Stimulated activated CD4-positive, alpha-beta T cell treated with anti-CD3 and anti-CD28 coated beads, Interleukin-1b, Interleukin-23, amount 100 ng/mL, for 4 hours (primary cell): ENCODE results near the gene TMEM238.
"Not testable (repeated sequence)": the region's sequence is repeated elsewhere in the genome, so short reads cannot be mapped to it uniquely, and the experiment has no call there.

Experiments
- DNase-seq, 2 donors: peaks; one replicate each; pipeline ENCODE4 v3.0.0-alpha.2; 2020; ENCODE audit warnings: low read depth in 2 of 2

TMEM238 gene

GRCh38 chr19:55401390-55401789 lies 17.3 kb upstream of the TMEM238 start:
- not testable (repeated sequence) for DNase-seq

DNA sequence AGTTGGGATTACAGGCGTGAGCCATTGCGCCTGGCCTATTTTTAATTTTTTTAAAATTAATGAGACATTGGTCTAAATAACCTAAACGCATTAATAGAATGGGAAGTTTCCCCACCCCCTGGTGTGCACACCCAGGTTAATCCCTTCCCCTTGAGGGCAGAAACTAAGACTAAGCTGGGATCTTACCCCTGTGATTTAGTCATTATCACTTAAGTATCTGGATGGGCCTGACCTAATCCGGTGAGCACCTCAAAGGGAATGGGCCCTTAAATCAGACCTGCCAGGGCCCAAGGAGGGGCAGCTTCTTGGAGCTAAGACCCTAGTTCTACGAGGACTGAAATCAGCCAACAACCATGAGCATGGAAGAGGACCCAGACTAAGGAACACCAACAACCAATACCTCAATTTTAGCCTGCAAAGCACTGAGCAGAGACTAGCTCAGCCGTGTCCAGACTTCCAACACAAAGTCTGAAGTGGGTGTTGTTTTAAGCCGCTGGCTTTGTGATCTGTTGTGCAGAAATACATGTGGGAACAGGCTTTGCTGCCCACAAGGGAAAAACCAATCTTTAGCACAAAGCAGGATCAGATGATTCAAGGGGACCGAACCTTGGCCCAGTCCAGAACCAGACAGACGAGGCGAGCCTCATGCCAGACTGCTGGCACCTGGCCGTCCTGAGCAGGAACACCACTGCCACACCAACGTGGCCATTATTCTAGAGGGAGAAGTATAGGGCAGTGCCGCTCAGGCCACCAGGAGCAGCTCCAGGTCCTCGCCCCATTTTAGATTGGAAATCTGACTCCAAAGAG lies 16.4 kb upstream of the TMEM238 start:
- DNase-seq: no peak

DNA sequence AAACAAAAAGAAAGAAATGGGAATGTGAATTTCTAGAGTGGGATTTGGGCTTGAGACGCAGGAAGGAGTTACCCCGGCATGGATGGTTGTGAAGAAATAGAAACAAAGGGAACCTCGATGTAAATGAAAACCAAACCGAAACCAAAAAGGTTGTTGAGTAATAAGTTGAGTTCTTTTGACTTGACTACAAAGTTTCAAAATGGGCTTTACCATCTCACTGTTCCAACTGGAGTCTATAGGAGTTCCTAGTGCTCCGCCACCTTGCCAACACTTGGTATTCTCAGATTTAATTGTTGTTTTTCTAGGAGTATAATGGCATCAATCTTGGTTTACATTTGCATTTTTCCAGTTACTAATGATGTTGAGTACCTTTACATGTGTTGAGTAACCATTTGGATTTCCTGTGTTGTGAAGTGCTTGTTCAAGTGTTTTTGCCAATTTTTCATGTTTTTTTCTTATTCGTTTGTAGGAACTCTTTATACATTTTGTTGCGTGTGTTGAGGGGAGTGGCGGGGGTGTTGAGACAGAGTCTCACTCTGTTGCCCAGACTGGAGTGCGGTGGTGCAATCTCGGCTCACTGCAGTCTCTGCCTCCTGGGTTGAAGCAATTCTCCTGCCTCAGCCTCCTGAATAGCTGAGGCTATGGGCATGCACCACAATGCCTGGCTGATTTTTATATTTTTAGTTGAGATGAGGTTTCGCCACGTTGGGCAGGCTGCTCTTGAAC lies 14.3 kb upstream of the TMEM238 start:
- no peak for DNase-seq

DNA sequence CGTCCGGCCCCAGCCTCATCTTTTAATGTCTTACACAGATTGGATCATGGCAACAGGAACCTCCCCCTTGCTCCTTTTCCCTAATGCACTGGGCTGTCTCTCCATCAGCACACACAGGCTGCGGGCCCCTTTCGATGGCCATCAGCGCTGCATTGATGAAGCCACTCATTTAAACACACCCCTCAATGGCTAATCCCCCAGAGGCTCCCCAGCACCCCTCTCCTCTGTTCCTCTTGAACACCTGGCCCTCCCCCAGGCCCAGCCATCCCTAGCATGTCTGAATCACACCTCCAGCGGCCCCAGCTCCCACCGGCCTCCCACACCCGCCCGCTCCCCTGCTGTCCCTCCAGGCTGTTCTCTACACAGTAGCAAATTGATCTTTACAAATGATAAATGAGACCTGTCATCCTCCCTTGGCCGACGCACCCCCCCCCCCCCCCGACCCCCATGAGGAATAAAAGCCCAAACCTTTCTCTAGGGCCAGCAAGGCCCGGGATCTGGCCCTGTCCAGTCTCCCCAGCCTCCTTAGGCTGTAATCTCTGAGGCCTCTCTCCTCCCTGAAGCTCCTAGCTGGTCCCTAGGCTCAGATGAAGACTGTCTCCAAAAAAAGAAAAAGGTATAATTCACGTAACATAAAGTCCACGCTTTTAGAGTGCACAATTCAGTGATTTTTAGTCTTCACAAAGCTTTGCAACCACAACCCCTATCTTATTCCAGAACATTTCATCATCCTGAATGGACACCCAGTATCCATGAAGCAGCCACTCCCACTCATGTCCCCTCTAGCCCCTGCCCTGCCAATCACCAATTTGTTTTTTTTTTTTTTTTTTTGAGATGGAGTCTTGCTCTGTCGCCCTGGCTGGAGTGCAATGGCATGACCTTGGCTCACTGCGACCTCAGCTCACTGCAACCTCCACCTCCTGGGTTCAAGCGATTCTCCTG lies 9.0 kb upstream of the TMEM238 start:
- no peak for DNase-seq

DNA sequence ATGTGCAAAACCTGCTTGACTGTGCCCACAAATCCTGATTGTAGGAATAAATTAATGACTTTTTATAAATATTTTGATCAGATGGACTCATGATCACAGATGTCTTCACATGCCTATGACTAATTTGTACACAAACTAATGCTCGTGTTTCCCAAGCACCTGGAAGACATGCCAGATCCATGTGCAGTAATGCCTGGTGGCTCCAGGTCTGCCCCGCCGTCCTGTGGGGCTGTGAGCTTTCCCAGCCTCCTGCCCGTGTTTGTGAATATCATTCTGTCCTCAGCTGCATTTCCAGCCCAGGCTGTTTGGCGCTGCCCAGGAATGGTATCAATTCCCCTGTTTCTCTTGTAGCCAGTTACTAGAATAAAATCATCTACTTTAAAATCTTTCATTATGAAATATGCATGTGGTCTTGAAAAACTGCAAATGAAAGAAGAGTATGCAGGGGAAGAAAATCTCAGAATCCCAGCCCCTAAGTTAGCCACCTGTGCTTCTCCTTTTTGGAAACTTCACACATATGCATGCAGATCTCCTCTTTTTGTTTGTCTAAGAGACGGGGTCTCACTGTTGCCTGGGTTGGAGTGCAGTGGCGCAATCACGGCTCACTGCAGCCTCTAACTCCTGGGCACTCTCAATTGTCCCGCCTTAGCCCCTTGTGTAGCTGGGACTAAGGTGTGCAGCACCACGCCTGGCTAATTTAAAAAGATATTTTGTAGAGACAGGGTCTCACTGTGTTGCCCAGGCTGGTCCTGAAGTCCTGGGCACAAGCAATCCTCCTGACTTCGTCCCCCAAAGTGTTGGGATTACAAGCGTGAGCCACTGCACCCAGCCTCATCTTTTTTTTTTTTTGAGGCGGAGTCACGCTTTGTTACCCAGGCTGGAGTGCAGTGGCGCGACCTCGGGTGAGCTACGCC lies 7.9 kb upstream of the TMEM238 start:
- DNase-seq: no peak

- no peak for DNase-seq
Measured at GRCh38 chr19:55391191-55391670, 7.1 kb upstream of the TMEM238 start.

DNA sequence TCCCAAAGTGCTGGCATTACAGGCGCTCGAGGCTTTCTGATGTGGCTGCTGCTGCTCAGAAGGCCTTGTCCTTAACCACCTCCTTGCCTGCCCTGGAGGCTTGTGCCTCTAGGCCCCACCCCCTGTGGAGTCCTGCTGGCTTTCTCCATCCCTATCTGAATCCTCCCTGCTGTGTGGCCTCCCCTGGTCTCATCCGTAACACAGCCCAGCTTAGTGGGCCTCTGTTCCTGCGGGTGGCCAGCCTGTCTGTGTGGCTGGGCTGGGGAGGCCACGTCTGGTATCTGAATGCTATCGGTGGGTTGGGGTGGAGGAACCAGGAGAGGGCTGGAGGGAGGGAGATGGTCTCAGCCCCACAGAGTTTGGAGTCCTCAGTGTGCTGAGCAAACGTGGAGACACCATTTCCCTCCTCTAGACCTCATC lies 6.4 kb upstream of the TMEM238 start:
- DNase-seq: no peak

DNA sequence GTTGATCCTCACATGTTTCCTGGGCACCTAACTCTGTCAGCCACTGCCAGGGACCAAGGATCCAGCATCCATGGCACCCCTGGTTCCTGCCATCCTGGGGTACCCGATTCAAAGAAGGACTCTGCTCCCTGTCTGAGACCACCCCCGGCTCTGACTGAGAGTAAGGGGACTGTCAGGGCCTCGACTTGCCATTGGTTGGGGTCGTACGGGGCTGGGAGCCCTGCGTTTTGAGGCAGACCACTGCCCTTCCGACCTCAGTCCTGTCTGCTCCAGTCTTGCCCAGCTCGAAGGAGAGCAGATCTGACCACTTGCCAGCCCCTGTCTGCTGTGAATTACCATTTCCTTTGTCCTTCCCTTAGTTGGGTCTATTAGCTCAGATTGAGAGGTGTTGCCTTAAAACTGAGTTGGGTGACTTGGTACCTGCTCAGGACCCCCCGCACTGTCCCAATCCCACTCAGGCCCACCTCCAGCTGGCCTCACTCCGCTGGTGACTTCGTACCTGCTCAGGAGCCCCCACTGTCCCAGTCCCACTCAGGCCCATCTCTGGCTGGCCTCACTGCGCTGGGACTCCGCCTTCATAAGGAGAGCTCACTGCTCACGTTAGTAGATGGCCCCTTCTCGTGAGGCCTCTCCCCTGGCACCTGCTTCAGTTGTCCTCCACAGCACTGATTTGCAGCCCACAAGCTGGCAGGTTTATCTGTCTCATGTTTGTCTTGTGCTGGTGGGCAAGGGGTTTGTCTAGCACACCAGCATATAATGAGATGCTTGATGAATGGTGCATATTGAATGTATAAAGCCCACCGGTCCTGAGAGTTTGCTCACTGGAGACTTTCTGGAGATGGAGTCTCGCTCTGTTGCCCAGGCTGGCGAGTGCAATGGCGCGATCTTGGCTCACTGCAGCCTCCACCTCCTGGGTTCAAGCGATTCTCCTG lies 5.6 kb upstream of the TMEM238 start:
- DNase-seq: no peak

- no peak for DNase-seq
Measured at GRCh38 chr19:55387736-55388497, 3.8 kb upstream of the TMEM238 start.

- no peak for DNase-seq
Measured at GRCh38 chr19:55386493-55386971, 2.4 kb upstream of the TMEM238 start.

- peak; percentile 94 to 98 for DNase-seq
Measured at GRCh38 chr19:55385724-55386492, 1.8 kb upstream of the TMEM238 start, which contains the start of gene RPL28. RPL28 (plus strand) TSS chr19:55385932; CDS start chr19:55386358, 426 bp downstream.

DNA sequence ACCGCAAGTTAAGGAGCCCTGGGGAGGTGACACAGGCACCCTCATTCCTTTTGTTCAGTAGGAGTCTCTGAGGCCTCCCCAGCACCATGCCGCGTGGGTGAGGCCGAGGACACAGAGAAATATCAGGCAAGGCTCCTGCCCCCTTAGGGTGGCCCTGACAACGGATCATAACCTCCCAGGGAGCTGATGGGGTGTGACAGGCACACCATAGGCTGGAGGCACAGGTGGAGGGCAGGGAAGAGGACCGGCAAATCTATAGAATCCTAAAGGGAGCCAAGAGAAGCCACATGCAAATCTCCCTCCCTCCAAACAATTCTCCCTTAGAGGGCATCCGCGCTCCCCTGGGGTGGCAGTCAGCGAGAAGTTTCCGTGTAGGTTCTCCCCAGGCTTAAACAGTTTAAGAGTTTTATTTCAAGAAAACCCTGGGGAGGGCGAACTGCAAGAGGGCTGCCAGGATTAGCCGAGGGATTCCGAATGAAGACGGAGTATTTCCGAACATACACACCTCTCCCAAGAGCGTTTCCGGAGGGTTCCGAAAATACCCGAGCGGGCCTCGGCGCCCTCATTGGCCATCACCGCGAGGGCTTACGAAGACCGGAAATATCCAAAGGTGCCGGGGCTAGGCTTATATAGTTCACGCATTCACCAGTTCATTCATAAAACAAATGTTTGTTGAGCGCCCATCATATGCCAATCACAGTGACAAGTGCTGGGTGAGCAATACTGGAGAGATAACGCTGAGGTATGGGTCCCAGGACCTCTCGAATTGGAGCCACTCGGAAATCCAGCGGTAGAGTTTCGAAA lies 1.0 kb upstream of the TMEM238 start:
- DNase-seq: peak; percentile 87 to 95

- DNase-seq: peak; percentile 18 to 47
Measured at GRCh38 chr19:55383279-55384130, 587 bp downstream of the TMEM238 start.

GRCh38 chr19:55382522-55383054 lies 1.5 kb downstream of the TMEM238 start:
- DNase-seq: no peak

DNA sequence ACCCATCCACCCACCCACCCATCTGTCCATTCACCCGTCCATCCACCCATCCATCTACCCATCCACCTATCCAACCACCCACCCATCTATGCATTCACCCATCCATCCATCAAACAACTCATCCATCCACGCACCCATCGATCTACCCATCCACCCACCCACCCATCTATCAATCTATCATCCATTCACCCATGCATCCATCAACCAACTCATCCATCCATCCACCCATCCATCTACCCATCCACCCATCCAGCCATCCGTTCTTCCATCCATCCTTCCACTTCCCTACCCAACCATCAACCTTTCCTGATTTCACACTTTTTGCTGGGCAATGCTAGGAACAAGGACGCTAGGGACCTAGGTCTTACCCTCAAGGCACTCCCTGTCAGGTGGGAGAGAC lies 2.1 kb downstream of the TMEM238 start:
- no peak for DNase-seq

GRCh38 chr19:55379174-55379573 lies 4.9 kb downstream of the TMEM238 start:
- DNase-seq: no peak
